GM21360 (cell line): ENCODE results near the gene SPATA31C1.
"Not testable (repeated sequence)": the region's sequence is repeated elsewhere in the genome, so short reads cannot be mapped to it uniquely, and the experiment has no call there.

ENCODE experiments used
- ATAC-seq: cut with Tn5 transposase; IDR thresholded peaks from one replicate; pipeline ENCODE4 v1.9.1; 2021; ENCODE audit warnings: mild to moderate bottlenecking, moderate library complexity; ENCODE audit not compliant: unreplicated experiment

Gene SPATA31C1

DNA sequence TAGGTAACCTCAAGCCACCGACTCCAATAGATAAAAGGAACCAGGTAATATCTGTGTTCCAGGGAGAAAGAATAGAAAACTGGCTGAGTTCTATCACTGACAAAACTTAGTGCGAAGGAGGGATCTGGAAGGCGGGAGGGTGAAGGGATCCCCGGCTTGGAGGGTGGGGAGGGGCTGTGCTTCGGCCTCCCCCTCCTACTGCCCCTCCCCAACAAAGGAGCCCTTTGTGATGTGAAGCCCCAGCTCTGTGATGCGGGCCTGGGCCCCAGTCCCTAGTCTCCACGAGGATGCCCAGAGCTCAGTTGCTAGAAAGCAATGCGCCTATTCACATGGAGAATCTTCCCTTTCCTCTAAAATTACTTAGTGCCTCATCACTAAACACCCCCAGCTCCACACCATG lies at the start of gene SPATA31C1:
SPATA31C1 (plus strand) TSS at position 301 of the 400 bp plus-strand sequence.
- not testable (repeated sequence) for ATAC-seq

DNA sequence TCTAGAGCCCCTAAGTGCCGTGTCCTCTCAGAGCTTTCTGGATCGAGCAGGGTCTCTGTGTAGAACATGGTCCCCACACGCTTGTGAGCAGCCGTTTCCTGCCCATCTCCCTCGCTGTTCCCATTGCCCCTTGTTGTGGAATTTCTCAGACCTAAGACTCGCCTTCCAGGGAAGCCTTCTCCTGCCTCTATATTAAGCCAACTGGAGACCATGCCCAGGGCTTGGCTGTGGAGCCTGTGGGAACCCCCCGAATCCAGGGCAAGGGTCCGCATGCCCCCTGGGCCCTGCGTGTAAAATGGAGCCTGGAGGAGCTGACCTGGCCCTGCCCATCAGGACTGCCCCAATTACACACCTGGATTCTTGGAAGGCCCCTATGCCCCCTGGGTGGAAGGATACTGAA lies 49.6 kb upstream of the SPATA31C1 start:
- no peak for ATAC-seq

DNA sequence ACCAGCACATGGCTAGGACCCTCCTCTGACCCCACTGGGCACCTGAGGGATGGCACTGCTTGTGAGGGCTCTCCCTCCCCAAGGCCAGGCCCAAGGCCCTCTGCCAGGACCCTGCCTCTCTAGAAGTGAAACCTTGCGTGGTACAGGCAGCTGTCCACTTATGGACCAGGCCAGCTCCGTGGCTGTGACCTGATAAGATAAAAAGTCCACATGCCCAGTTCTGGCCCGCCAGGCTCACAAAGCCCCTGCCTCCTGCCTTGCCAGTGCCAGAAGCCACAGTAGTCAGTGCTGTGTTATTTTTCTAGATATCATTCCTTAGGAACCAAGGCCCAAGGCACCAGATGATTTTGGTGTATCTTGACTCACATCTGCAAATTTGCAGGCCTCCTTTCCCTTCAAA lies 49.1 kb upstream of the SPATA31C1 start:
- ATAC-seq = no peak

DNA sequence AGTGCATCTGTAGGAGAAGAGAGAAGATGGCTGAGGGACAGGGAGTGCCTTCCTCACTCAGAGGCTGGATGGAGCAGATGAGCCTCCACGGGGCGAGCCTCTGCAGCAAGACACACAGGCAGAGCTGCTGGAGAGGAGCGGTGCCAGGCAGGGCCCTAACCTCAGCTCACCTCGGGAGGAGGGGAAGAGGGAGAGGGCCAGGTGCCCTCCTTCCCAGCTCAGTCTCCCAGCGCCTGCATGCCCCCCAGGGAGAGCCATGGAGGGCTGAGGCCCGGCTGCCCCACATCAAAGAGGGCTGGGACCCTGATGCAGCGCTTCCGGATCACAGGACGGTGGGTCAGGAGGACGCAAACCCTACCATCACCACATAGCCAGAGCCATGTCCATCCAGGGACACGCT lies 48.7 kb upstream of the SPATA31C1 start:
- no peak for ATAC-seq

DNA sequence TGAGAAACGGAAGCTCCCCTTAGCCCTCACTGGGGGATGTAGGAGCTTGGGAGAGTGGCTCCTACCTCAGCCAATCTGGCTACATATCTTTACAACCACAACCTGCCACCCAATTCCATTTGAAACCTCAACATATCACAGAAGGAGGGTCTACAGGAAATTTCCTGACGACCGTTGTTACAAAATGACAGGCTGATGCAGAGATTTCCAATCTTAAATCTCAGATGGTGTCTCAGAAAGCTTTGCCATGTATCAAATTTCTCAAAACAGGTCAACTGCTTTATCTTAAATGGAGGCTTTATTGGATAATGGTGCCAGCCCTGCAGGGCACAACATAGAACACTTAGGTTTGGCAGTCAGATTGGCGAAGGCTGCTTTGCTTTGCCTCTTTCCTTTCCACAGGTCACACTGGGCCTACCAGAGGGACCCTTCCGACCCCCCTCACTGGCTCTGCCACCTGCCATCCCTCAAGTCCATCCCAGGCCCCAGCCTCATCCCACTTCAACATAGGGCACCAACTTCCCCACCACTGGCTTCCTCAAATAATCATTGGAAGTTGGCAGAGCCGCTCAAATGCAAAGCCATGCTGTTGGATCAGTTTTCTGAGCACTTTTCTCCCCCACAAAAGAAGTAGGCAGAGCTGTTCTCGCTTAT lies 46.2 kb upstream of the SPATA31C1 start:
- no peak for ATAC-seq

DNA sequence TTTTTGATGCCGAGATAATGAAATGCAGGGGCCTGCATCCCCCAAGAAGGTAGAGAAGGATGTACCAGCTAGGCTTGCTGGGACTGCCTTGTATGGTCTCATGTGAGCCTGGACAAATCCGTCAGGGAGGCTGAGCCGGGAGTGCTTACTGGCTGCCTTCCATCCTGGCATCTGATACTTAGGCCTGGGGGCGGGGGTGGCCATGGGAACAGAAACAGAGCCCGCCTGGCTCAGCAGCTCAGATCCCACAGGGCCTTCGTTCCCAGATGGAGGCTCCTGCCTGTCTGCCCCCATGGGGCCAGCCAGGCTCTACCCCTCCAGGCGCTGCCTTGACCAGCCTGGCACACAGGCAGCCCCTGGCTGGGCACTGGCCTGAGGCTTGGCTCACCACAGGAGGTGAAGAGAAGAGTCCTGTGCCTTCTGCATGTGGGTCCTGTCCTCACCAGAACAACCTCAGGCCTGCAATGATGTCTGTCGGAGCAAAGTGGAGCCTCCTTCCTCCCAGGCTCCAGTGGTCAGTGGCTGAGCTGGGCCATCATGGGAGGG lies 45.6 kb upstream of the SPATA31C1 start:
- no peak for ATAC-seq

DNA sequence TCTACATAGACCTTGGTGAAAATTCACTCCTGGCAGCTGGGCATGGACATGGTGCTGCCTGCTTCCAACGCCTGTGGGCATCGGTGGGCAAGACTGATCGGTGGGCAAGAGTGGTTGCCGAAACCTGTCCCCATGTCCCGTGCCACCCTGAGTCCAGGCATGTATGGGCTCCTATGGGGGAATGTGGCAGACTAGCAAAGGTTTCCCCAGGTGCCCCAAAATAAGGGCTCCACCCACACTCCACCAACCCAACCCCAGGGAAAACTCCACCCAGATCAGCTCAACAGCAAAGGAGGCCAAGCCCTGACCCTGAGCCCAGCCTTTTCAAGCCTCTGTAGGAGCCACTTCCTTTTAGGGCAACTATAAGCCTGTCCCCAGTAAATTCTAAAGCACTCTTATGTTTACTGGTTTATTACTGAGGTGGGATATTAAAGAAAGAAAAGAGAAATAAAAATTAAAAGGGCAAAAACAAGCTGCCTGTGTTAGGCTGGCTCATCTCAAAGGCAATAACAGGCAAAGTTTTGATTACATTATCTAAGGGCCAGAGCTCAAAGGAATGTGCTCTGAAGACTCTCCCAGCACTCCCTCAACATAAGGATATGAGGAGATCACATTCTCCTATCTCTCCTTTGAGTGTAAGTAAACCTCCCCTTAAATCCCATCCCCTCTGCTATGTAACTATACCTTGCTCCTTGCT lies 44.0 kb upstream of the SPATA31C1 start:
- no peak for ATAC-seq

DNA sequence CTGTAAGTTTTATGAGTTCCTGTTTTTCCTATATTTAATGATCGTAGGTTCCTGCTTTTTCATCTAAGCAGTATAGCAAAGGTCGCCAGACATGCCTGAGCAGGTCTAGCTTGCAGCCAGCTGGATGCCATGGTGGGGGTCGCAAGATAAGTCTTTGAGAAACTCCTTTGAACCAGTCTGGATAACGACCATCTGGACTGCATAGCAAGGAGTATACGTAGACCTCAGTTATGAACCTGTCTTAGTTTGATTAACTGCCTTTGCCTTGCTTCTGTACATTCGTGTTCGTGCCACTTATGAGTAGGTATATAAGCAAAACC lies 43.5 kb upstream of the SPATA31C1 start:
- ATAC-seq = no peak

DNA sequence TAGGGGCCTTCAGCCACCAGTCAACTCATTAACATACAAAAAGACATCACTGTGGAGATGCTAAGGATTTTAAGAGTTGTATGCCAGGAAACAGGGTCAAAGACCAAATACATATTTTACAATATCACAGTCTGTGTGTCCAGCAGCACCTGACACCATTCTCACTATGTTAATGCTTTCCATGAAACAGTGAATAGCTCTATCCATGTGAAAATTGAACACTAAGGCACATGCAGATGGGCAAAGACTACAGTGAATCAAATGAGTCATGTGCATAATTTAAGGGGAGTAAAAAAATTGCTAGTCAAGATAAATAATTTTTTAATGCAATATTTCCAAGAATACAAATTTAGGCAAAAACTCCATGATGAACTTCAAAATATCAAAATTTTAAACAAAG lies 42.7 kb upstream of the SPATA31C1 start:
- ATAC-seq = no peak

DNA sequence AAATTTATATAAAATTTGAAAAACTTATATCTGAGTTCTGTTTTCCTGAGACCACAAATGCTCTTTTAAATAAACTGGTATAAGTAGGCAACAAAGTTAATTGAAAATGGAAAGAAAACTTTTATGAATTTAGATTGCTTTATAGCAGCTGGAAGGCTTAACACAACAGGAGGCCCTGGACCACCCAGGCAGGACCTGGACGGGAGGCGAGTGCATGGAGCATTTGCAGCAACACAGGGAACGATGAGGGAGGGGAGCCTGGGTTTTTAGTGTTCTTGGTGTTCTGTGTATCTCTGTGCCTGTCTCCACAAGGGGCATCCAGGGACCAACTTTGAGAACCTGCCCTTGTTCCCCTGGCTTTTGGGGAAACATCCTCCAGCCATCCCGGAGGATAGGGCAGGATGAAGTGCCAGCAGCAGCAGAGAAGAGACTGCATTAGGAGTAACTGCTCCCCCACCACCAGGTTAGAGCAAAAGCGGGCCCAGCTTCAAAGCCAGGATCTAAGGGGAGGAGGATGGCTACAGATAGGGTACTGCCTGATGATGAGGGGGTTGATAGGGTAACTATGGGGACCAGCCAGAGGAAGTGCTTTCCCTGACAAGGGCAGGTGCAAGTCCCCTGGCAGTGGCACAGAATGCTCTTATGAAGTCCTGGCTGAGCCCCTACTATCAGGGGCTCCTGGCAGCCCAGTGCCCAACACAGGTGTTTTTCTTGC lies 41.8 kb upstream of the SPATA31C1 start:
- no peak for ATAC-seq

DNA sequence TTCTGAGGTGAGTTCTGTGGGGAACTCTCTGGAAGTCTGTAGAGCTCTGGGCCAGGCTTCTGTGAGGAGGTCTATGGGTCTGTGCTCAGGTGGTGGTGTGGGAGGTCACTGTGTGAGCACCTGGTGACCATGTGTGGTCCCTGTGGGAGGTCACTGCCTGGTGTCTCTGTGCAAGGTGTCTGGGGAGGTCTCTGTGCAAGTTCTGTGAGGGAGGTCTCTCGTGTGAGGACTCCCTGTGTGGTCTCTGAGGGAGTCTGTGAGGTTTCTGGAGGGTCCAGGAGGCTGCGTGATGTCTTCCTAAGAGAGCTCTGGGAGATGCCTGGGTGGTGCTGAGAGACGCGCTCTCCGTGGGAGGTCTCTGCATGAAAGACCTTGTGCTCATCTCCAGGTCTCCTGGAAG lies 41.1 kb upstream of the SPATA31C1 start:
- ATAC-seq = no peak

DNA sequence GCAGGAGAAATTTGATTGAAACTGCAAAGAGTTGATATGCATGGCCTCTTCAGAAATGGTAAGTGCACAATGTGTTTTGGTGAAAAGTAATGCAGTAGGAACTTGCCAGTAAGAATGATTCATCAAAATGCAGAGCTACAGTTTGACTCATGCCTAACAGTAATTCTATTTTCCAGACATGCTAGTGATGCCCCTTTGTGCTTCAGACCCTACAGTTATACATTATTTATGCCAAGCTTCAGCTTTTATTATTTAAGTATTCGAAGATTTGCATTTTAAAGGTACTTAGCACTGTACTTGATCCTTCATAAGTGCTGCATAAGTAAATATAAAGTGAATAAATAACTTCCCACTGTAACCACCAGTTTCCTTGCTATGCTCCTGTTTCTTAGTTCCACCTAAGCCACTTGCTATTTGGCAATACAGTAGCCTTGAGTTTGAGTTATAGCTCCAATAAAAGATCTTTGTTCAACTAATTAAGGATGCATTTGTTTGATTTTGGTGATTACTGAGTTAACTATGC lies 38.7 kb upstream of the SPATA31C1 start:
- ATAC-seq = no peak

DNA sequence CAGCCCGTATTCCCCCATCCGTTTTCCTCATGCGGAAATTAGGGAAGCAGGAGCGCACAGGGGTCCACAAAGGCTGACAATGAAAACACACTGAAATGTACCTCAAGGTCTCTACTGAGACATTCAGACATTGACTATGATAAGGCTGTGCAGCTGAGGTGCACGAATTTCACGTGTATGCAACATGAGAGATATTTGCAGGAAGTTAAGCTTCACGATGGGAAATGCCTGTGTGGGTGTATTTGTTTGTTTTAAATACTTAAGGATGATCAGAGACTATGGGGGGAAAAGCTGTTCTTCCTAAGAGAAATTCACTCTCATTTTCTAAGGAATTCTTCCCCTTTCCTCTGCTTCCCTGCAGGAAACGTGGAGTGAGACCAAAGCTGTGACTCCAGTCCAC lies 37.6 kb upstream of the SPATA31C1 start:
- no peak for ATAC-seq

DNA sequence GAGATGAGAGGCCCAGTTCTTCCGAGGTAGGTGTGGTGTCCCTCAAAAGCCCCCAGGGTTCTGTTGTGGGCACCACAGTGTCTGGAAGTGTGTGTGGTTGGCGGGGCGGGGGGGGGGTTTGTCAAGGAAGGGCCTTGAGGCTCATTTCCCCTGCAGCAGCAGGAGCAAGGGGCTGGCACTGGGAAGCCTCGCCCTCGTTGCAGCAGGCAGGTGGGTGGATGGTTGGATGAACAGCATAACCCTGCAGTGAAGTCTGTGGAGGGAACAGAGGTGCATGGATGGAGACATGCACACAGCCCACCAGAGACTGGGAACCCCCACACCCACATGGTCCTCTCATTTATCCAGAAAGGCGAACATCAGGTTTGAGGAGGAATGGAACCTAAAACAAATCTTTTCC lies 37.1 kb upstream of the SPATA31C1 start:
- no peak for ATAC-seq

DNA sequence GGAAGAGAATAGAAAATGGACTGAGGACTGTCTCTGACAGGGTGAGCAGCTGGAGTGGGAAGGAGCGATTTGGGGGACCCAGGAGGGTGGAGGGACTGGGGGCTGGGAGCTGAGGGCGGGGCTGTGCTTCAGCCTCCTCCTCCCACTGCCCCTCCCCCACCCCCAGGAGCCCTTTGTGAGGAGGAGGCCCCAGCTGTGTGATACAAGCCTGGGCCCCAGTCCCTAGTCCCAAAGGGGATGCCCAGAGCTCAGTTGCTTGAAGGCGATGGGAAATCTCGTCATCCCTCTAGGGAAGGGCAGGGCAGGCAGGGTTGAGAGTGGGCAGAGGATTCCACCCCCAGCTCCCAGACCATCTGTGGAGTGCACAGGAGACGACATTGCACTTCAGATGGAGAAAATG lies 35.1 kb upstream of the SPATA31C1 start, which contains the start of gene SPATA31E1:
SPATA31E1 (plus strand) TSS at position 251 of the 400 bp plus-strand sequence; CDS start at position 266, 15 bp downstream.
- no peak for ATAC-seq

DNA sequence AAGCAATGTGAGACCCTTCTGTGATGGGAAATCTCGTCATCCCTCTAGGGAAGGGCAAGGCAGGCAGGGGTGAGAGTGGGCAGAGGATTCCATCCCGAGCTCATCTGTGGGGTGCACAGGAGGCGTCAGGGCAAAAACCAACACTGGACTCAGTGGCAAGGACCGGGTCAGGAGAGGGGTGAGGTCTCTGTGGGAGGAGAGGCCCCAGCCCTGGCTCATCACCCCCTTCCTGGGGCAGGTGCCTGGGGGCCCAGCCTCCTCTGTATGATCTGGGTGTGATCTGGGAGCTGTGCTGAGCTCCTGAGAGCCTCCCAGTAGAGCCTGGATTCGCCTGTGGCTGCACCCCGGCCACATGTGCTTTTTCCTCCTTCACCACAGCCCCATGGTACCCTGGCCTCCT lies 34.5 kb upstream of the SPATA31C1 start:
- no peak for ATAC-seq

DNA sequence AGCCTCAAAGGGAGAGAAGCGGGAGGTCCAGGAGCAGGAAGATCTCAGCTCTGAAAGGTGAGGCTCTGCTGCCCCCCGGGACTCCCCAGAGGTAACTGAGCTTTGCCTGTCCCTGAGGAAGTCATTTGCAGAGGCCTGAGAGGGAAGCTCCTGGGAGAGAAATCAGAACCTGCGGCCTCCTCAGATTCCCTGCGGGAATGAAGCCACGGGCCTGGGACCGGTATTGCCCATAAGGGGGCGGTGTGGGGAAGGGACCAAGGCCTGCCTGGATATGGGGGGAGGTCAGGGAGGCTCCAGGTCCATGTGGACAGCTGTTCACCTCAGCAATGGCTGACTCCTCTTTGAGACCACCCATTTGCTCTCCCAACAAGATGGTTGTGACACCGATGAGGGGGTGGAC lies 33.8 kb upstream of the SPATA31C1 start:
- ATAC-seq = no peak

DNA sequence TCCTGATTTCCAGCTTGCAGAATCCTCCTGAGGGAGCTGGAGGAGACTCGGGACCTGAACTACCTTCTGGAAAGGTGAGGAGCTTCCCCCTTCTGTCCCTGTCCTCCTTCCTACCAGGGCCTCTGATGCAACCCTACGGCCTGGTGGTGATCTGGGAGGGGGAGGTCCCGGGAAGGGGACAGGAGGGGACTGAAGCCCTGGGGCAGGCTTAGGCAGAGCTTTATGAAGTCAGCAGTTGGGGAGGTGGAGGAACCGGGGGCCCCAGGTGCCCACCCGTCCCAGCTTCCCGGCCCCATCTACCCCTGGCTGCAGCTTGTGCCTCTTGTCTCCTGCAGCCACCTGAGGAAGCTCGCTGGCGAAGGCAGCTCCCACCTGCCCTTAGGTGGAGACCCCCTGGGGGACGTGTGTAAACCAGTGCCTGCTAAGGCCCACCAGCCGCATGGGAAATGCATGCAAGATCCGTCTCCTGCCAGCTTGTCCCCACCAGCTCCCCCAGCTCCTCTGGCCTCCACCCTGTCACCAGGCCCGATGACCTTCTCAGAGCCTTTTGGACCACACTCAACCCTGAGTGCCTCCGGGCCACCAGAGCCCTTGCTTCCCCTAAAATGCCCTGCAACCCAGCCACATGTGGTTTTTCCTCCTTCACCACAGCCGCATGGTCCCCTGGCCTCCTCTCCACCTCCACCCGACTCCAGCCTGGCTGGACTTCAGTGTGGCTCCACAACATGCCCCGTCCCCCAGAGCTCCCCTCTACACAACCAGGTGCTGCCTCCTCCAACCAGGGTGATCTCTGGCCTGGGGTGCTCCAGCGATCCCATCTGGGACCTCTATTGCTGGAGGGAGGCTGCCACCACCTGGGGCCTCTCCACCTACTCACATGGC lies 32.9 kb upstream of the SPATA31C1 start:
- ATAC-seq = no peak

DNA sequence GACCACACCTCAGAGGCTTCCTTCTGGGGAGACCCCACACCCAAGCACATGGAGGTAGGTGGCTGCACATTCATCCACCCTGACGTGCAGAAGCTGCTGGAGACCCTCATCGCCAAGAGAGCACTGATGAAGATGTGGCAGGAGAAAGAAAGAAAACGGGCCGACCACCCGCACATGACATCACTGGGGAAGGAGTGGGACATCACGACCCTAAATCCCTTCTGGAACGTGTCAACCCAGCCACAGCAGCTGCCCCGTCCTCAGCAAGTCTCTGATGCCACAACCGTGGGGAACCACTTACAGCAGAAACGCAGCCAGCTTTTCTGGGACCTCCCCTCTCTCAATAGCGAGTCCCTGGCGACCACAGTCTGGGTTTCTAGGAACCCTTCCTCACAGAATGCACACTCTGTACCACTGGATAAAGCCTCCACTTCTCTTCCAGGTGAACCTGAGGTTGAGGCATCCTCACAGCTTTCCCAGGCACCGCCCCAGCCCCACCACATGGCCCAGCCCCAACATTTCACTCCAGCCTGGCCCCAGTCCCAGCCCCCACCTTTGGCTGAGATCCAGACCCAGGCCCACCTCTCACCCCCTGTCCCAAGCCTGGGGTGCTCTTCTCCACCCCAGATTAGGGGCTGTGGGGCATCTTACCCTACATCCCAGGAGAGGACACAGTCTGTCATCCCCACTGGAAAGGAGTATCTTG lies 32.1 kb upstream of the SPATA31C1 start:
- no peak for ATAC-seq
